Retinal pigment epithelial cell (primary cell): ENCODE measurements around the gene SEMA4D.

Source experiments
- DNase-seq: peaks from one replicate; pipeline ENCODE4 v3.0.0-alpha.2; 2010; ENCODE audit warnings: low read depth
- H3K4me3 ChIP-seq: 2 replicates; pipeline ENCODE4 v1.5.1; 2011; ENCODE audit warnings: mild to moderate bottlenecking, low read length, control low read depth, moderate library complexity
- CTCF ChIP-seq: conservative IDR thresholded peaks from 2 replicates; pipeline ENCODE4 v1.5.1; 2011; ENCODE audit warnings: low read depth, low read length, control low read depth, inconsistent platforms

The SEMA4D gene

GRCh38 chr9:89330513-89330912 lies 167.4 kb downstream of the SEMA4D start:
- no peak for TF ChIP-seq CTCF
- no peak for DNase-seq
- H3K4me3 ChIP-seq = no peak overlapping the region

GRCh38 chr9:89329917-89330316 lies 168.0 kb downstream of the SEMA4D start:
- TF ChIP-seq CTCF = no peak
- no peak for DNase-seq

GRCh38 chr9:89328064-89328463 lies 169.8 kb downstream of the SEMA4D start:
- no peak for TF ChIP-seq CTCF
- H3K4me3 ChIP-seq = no peak overlapping the region
- DNase-seq = no peak

More at GRCh38 chr9:89329917-89330316, 168.0 kb downstream of the SEMA4D start:
- no peak overlapping the region for H3K4me3 ChIP-seq

GRCh38 chr9:89325733-89326132 lies 172.2 kb downstream of the SEMA4D start:
- H3K4me3 ChIP-seq = no peak overlapping the region
- no peak for DNase-seq
- TF ChIP-seq CTCF = no peak

- no peak overlapping the region for H3K4me3 ChIP-seq
- no peak for DNase-seq
- no peak for TF ChIP-seq CTCF
Observed at GRCh38 chr9:89323390-89323789, 174.5 kb downstream of the SEMA4D start.

GRCh38 chr9:89319015-89319905 lies 178.7 kb downstream of the SEMA4D start:
- DNase-seq = no peak
- TF ChIP-seq CTCF = no peak
- H3K4me3 ChIP-seq = peak overlapping the region; percentile 72
